GM13976 (cell line): ENCODE data around the gene WDFY4.

Source experiments
- DNase-seq: peaks from one replicate; pipeline ENCODE4 v3.0.0; 2012; ENCODE audit warnings: low spot score
- in situ Hi-C: fragments of 300-500 bp; cut with MboI; formaldehyde crosslinking; loops from one replicate; pipeline ENCODE4 v1.12.0; 2022; ENCODE audit warnings: low sequenced_read_pairs, mixed read lengths, inconsistent platforms; ENCODE audit not compliant: unreplicated experiment
- TF ChIP-seq, protein P1 (sequence below): IDR thresholded peaks from 2 replicates; pipeline ENCODE4 v1.5.1; 2012; ENCODE audit warnings: borderline replicate concordance, mild to moderate bottlenecking; ENCODE audit not compliant: insufficient read depth; ENCODE audit errors: extremely low read depth, missing control alignments, control extremely low read depth

WDFY4 gene

GRCh38 chr10:48924988-48925387 is 240.3 kb downstream of the WDFY4 start:
- TF ChIP-seq, protein P1, sequence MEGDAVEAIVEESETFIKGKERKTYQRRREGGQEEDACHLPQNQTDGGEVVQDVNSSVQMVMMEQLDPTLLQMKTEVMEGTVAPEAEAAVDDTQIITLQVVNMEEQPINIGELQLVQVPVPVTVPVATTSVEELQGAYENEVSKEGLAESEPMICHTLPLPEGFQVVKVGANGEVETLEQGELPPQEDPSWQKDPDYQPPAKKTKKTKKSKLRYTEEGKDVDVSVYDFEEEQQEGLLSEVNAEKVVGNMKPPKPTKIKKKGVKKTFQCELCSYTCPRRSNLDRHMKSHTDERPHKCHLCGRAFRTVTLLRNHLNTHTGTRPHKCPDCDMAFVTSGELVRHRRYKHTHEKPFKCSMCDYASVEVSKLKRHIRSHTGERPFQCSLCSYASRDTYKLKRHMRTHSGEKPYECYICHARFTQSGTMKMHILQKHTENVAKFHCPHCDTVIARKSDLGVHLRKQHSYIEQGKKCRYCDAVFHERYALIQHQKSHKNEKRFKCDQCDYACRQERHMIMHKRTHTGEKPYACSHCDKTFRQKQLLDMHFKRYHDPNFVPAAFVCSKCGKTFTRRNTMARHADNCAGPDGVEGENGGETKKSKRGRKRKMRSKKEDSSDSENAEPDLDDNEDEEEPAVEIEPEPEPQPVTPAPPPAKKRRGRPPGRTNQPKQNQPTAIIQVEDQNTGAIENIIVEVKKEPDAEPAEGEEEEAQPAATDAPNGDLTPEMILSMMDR: no peak
- in situ Hi-C loops: no loop called here
- no peak for DNase-seq

DNA sequence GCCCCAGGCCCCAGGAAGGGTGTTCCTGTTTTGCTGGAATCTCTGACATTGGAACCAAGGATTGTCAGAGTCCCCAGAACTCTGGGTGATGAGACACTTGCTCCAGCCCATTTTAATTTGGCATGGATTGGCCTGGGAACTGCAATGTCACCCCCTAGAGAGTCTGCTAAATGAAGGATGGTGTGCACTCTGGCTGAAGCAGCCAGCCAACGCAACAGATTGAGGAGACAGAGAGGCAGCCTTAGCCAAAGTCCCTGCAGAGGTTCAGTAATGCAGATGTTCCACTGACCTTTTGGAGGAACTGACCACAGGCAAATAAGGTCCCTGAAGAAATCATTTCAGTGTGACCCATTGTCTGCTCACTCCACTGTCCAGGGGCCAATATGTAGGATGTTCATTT is 241.6 kb downstream of the WDFY4 start:
- in situ Hi-C loops: no loop called here
- TF ChIP-seq, protein P1: no peak
- DNase-seq: no peak

GRCh38 chr10:48926764-48927540 is 242.3 kb downstream of the WDFY4 start:
- in situ Hi-C loops: no loop called here
- TF ChIP-seq, protein P1: no peak
- no peak for DNase-seq

DNA sequence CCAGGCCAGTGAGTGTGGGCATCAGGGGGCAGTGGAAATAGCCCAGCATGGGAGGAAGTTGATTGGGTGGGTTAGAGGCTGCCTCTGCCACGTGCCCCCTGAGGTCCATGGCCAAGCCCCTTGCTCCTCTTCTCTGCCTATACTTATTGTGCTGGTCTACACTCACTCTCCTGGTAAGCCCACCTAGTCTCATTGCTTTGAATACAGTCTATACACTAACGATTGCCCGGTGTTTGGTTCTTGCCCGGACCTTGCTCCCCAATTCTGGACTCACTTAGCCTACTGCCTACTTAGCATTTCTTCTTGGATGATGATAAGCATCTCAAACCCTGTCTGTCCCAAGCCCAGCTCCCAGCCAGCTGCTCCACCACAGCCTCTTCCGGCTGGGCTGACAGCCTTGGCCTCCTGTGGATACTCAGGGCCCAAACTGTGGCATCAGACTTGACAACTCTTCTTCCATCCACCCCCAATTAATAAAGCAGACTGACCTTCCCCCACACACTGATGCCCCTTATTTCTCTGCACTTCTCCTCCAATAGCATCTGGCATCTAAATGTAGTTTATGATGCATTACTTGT is 244.8 kb downstream of the WDFY4 start:
- in situ Hi-C loops: no loop called here
- no peak for DNase-seq
- TF ChIP-seq, protein P1: no peak

DNA sequence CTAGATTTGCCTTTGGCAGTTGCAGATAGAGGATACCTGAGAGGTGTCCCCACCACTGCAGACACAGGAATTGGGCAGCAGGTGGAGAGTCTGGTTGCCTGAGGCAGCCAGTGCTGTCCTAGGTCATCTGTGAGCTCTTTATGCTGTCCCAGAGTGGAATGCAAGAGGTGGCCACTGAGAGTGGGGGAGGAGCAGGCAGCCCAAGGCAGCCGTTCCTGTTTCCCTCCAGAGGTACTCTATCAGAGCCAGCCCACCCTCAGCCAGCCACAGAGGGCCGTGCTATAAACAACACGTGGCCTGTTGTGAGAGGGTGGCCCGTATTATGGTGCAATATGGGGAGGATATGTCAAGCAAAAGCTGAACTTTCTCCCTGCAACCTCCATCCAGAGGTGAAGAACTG is 246.5 kb downstream of the WDFY4 start:
- DNase-seq: no peak
- TF ChIP-seq, protein P1: no peak
- in situ Hi-C loops: no loop called here

- DNase-seq: no peak
- TF ChIP-seq, protein P1: no peak
- in situ Hi-C loops: no loop called here
Measured at GRCh38 chr10:48932831-48933664, 248.4 kb downstream of the WDFY4 start.
